GM23248 (cell line): ENCODE results near the gene SPOPL.

Source experiments
- EZH2 ChIP-seq: fragments of 200-600 bp; sonication (generic); IDR thresholded peaks from 2 replicates; pipeline ENCODE4 v1.6.1; 2018; ENCODE audit warnings: antibody characterized with exemption, mild to moderate bottlenecking; ENCODE audit not compliant: insufficient read depth, poor library complexity, severe bottlenecking
- EZH2phosphoT487 ChIP-seq: fragments of 200-600 bp; sonication (generic); IDR thresholded peaks from 2 replicates; pipeline ENCODE4 v1.6.1; 2018; ENCODE audit warnings: antibody characterized with exemption, moderate library complexity, mild to moderate bottlenecking, low read depth; ENCODE audit not compliant: insufficient read depth

DNA sequence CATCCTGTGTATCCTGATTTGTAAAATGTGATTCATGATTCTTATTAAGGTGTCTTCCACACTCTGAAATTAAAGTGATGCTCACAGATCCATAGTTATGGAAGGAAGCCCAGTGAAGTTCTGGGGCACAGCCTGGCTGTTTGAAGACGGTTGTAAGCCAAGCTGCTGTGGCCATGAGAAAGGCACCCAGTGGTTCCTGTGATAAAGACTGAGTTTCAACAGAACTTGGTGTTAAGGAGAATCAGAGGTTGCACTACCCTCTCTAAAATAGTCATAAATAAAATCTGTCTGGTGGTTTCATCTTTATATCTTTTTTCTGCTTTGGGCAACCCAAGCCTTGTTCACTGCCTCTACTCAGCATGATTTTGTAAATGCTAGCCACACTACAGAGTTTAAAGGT lies 32.2 kb upstream of the SPOPL start:
- TF ChIP-seq EZH2: no peak
- no peak for TF ChIP-seq EZH2phosphoT487
